Activated CD8-positive, alpha-beta memory T cell treated with anti-CD3 and anti-CD28 coated beads, Interleukin-2, amount 10 ng/mL, durations not matched to agents 7 days and 5 days (primary cell): ENCODE data around the gene DHX9. TPM values are rescaled to one million over a fixed set of nuclear protein-coding genes. Genes with fewer than 3 reads are reported as not detected.
A peak's percentile ranks its signal among the peaks of the same experiment; 100 is the strongest.
"Not testable (repeated sequence)": the region's sequence is repeated elsewhere in the genome, so short reads cannot be mapped to it uniquely, and the experiment has no call there.

ENCODE experiments used
- ATAC-seq: fragments of 150-1000 bp; cut with Tn5 transposase; one replicate; pipeline ENCODE4 v1.10.0; 2021; ENCODE audit warnings: moderate library complexity
- CTCF ChIA-PET: fragments of 350-600 bp; sonication (Branson Sonifier 250); formaldehyde crosslinking; loops from one replicate; lab custom pipeline; 2021; ENCODE audit warnings: antibody characterized with exemption; lab: Charles Lee
- DNase-seq: peaks from one replicate; pipeline ENCODE4 v3.0.0-alpha.2; 2020
- H3K27ac Mint-ChIP-seq: one replicate; pipeline ENCODE4 v1.8.0; 2021; ENCODE audit warnings: mild to moderate bottlenecking, mixed read lengths
- H3K27me3 Mint-ChIP-seq: one replicate; pipeline ENCODE4 v1.8.0; 2021; ENCODE audit warnings: mixed read lengths
- H3K36me3 Mint-ChIP-seq: one replicate; pipeline ENCODE4 v1.8.0; 2021; ENCODE audit warnings: mild to moderate bottlenecking, mixed read lengths
- H3K4me1 Mint-ChIP-seq: one replicate; pipeline ENCODE4 v1.8.0; 2021; ENCODE audit warnings: mixed read lengths
- H3K4me3 Mint-ChIP-seq: one replicate; pipeline ENCODE4 v1.8.0; 2021; ENCODE audit warnings: mild to moderate bottlenecking, moderate library complexity, mixed read lengths
- H3K9me3 Mint-ChIP-seq: one replicate; pipeline ENCODE4 v1.8.0; 2022; ENCODE audit warnings: low read depth, mixed read lengths
- total RNA-seq, 2 experiments: library from RNA; stranded (reverse); gene quantifications; one replicate each; pipeline ENCODE4 v1.2.3, GENCODE V29; 2021

Gene DHX9
- total RNA-seq, 2 experiments from 2014 or later: 196 to 267 TPM

- Mint-ChIP-seq H3K4me3 (no peak overlapping the region), H3K9me3 (peaks cover 2% of the 10 kb centered on the region), H3K36me3 (peaks cover 87% of the 10 kb centered on the region), H3K27me3 (no peaks in the 10 kb centered on the region), H3K4me1 (peaks cover 30% of the 10 kb centered on the region), H3K27ac (no peak overlapping the region)
- ATAC-seq (no peak), DNase-seq (no peak)
- CTCF ChIA-PET: no interaction called here
Observed at GRCh38 chr1:182885591-182885990, 46.4 kb downstream of the DHX9 start.

DNA sequence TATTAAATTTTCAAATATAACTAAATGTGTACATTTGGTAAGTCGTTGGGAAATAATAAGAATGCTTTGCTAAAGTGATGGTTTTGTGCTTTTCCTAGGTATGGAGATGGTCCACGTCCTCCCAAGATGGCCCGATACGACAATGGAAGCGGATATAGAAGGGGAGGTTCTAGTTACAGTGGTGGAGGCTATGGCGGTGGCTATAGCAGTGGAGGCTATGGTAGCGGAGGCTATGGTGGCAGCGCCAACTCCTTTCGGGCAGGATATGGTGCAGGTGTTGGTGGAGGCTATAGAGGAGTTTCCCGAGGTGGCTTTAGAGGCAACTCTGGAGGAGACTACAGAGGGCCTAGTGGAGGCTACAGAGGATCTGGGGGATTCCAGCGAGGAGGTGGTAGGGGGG, 47.8 kb downstream of the DHX9 start:
- H3K9me3 Mint-ChIP-seq: peaks cover 2% of the 10 kb centered on the region
- no peak for DNase-seq
- H3K27ac Mint-ChIP-seq: peak overlapping the region; percentile 20
- H3K4me1 Mint-ChIP-seq: peaks cover 31% of the 10 kb centered on the region
- ATAC-seq: no peak
- H3K27me3 Mint-ChIP-seq: no peaks in the 10 kb centered on the region
- no peak overlapping the region for H3K4me3 Mint-ChIP-seq
- peaks cover 82% of the 10 kb centered on the region for H3K36me3 Mint-ChIP-seq
- CTCF ChIA-PET: no interaction called here

- no peak for ATAC-seq
- peak overlapping the region; percentile 17 for H3K27ac Mint-ChIP-seq
- H3K36me3 Mint-ChIP-seq: peaks cover 67% of the 10 kb centered on the region
- CTCF ChIA-PET: interaction anchor here (1.0 to 1.4 kb wide), 2 partner anchors 11 to 27 kb away, joined by 3 to 4 read pairs; no protein-coding TSS in a partner anchor
- peaks cover 4% of the 10 kb centered on the region for H3K9me3 Mint-ChIP-seq
- H3K4me1 Mint-ChIP-seq: peaks cover 38% of the 10 kb centered on the region
- peaks cover 5% of the 10 kb centered on the region for H3K27me3 Mint-ChIP-seq
- DNase-seq: no peak
- no peak overlapping the region for H3K4me3 Mint-ChIP-seq
Observed at GRCh38 chr1:182888736-182889531, 49.8 kb downstream of the DHX9 start.

- Mint-ChIP-seq H3K36me3 (peaks cover 60% of the 10 kb centered on the region), H3K27ac (peak overlapping the region; percentile 40), H3K4me1 (peaks cover 36% of the 10 kb centered on the region), H3K4me3 (no peak overlapping the region), H3K27me3 (peaks cover 15% of the 10 kb centered on the region), H3K9me3 (peaks cover 4% of the 10 kb centered on the region)
- ATAC-seq: peak; percentile 81
- CTCF ChIA-PET: no interaction called here
- DNase-seq: peak; percentile 78
Observed at GRCh38 chr1:182889997-182890396, 50.9 kb downstream of the DHX9 start.

DNA sequence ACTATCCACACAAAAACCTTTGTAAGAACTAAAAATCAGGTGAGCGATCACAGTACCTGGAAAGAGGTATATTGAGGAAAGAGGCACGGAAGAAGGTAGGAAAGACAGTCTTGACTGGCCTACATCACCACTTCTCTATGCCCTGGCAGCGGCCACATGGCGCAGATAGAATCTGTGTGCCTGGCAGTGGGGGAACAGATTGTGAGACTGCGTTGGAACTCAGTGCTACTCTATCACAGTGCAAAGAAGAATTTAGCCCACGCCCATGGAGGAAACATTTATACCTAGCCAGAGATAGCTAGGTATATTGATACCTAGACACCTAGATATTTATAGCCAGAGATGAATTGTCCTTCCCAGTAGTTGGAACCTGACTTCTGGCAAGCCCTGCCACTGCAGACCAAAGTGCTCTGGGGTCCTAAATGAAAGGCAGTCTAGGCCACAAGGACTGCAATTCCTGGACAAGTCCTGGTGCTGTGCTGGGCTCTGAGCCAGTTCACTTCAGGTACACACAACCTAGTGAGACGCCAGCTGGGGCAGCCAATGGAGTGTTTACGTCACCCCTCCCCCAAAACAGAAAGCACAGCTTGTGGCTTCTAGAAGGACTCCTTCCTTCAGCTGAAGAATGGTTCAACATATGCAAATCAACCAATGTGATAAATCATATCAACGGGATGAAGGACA, 51.9 kb downstream of the DHX9 start:
- H3K27me3 Mint-ChIP-seq: peaks cover 19% of the 10 kb centered on the region
- no peak overlapping the region for H3K4me3 Mint-ChIP-seq
- H3K36me3 Mint-ChIP-seq: peaks cover 50% of the 10 kb centered on the region
- H3K4me1 Mint-ChIP-seq: peaks cover 35% of the 10 kb centered on the region
- H3K9me3 Mint-ChIP-seq: peaks cover 4% of the 10 kb centered on the region
- CTCF ChIA-PET: no interaction called here
- H3K27ac Mint-ChIP-seq: no peak overlapping the region
- ATAC-seq: no peak
- no peak for DNase-seq

GRCh38 chr1:182897696-182898095, 58.5 kb downstream of the DHX9 start:
- Mint-ChIP-seq H3K27ac (no peak overlapping the region), H3K27me3 (peaks cover 21% of the 10 kb centered on the region), H3K4me3 (no peak overlapping the region), H3K36me3 (no peaks in the 10 kb centered on the region), H3K9me3 (no peaks in the 10 kb centered on the region), H3K4me1 (peaks cover 5% of the 10 kb centered on the region)
- ATAC-seq: no peak
- no peak for DNase-seq
- CTCF ChIA-PET: no interaction called here

- H3K27me3 Mint-ChIP-seq, H3K4me3 Mint-ChIP-seq, H3K9me3 Mint-ChIP-seq, DNase-seq, H3K36me3 Mint-ChIP-seq, ATAC-seq, CTCF ChIA-PET, H3K27ac Mint-ChIP-seq, H3K4me1 Mint-ChIP-seq: not testable (repeated sequence)
Observed at GRCh38 chr1:182901946-182902345, 62.8 kb downstream of the DHX9 start.

- Mint-ChIP-seq H3K27me3 (peaks cover 10% of the 10 kb centered on the region), H3K9me3 (no peaks in the 10 kb centered on the region), H3K4me3 (no peak overlapping the region), H3K36me3 (no peaks in the 10 kb centered on the region), H3K27ac (no peak overlapping the region), H3K4me1 (no peaks in the 10 kb centered on the region)
- CTCF ChIA-PET: interaction anchor here (0.6 to 1.2 kb wide), 2 partner anchors 11 to 257 kb away, joined by 3 to 4 read pairs; no protein-coding TSS in a partner anchor
- DNase-seq (no peak), ATAC-seq (no peak)
Observed at GRCh38 chr1:182905321-182905720, 66.2 kb downstream of the DHX9 start.

DNA sequence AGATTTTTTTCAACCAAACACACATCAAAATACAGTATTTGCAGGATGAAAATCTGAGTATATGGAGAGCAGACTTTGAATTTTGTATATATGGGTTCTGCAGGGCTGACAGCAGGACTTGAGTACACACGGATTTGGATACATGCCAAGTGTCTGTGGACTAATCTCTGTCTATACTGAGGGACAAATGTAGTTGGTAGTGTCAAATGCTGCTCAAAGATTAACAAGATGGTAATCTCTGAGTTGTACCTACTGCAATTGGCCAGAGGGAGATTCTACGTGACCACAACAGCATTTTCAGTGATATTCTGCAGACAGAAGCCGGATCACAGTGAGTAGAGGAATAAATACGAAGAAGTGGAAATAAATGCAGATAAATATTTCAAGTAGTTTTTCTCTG, 70.4 kb downstream of the DHX9 start:
- no peaks in the 10 kb centered on the region for H3K9me3 Mint-ChIP-seq
- DNase-seq: no peak
- H3K36me3 Mint-ChIP-seq: no peaks in the 10 kb centered on the region
- H3K27ac Mint-ChIP-seq: no peak overlapping the region
- H3K27me3 Mint-ChIP-seq: peaks cover 17% of the 10 kb centered on the region
- no peak for ATAC-seq
- H3K4me3 Mint-ChIP-seq: no peak overlapping the region
- no peaks in the 10 kb centered on the region for H3K4me1 Mint-ChIP-seq
- CTCF ChIA-PET: no interaction called here

GRCh38 chr1:182910143-182910542, 71.0 kb downstream of the DHX9 start:
- Mint-ChIP-seq H3K4me1 (no peaks in the 10 kb centered on the region), H3K27me3 (peaks cover 18% of the 10 kb centered on the region), H3K27ac (no peak overlapping the region), H3K9me3 (no peaks in the 10 kb centered on the region), H3K36me3 (no peaks in the 10 kb centered on the region), H3K4me3 (no peak overlapping the region)
- DNase-seq (no peak), ATAC-seq (no peak)
- CTCF ChIA-PET: no interaction called here

GRCh38 chr1:182913401-182913800, 74.3 kb downstream of the DHX9 start:
- ATAC-seq (no peak), DNase-seq (no peak)
- CTCF ChIA-PET: no interaction called here
- Mint-ChIP-seq H3K9me3 (no peaks in the 10 kb centered on the region), H3K4me1 (no peaks in the 10 kb centered on the region), H3K36me3 (no peaks in the 10 kb centered on the region), H3K4me3 (no peak overlapping the region), H3K27ac (no peak overlapping the region), H3K27me3 (peaks cover 32% of the 10 kb centered on the region)

- Mint-ChIP-seq H3K27ac (no peak overlapping the region), H3K4me1 (no peaks in the 10 kb centered on the region), H3K27me3 (peaks cover 44% of the 10 kb centered on the region), H3K36me3 (no peaks in the 10 kb centered on the region), H3K4me3 (no peak overlapping the region), H3K9me3 (no peaks in the 10 kb centered on the region)
- ATAC-seq (no peak), DNase-seq (no peak)
- CTCF ChIA-PET: no interaction called here
Observed at GRCh38 chr1:182917378-182917777, 78.2 kb downstream of the DHX9 start.

DNA sequence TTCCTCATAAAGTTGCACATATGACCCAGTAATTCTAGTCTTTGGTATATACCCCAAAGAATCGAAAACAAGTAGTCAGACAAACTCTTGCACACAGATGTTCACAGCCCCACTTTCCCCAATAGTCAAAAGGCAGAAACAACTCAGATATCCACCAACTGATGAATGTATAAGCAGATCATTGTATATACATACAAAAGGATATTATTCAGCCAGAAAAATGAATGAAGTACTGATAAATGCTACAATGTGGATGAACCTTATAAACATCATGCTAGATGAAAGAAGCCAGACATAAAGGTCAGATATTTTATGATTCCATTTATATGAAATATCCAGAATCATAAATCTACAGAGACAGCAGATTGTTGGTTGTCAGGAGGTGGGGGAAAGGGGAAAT, 86.5 kb downstream of the DHX9 start:
- CTCF ChIA-PET: no interaction called here
- no peaks in the 10 kb centered on the region for H3K36me3 Mint-ChIP-seq
- peaks cover 30% of the 10 kb centered on the region for H3K27me3 Mint-ChIP-seq
- H3K4me1 Mint-ChIP-seq: no peaks in the 10 kb centered on the region
- ATAC-seq: no peak
- no peak for DNase-seq
- no peak overlapping the region for H3K27ac Mint-ChIP-seq
- H3K9me3 Mint-ChIP-seq: no peaks in the 10 kb centered on the region
- no peak overlapping the region for H3K4me3 Mint-ChIP-seq
